Ascending aorta (tissue), 2 donors: ENCODE results near the gene MTF2. TPM values are rescaled to one million over a fixed set of nuclear protein-coding genes. Genes with fewer than 3 reads are reported as not detected.

ENCODE experiments used
- DNase-seq, 2 donors: peaks; one replicate each; pipeline ENCODE4 v3.0.0-alpha.2; 2019; ENCODE audit warnings: low spot score in 2 of 2
- H3K27ac ChIP-seq, 2 donors: fragments of 200-600 bp; sonication (generic); one replicate each; pipeline ENCODE4 v1.5.1; 2016 to 2017; ENCODE audit warnings: mild to moderate bottlenecking in 1 of 2
- H3K27me3 ChIP-seq: fragments of 200-600 bp; sonication (generic); one replicate; pipeline ENCODE4 v1.5.1; 2017
- H3K36me3 ChIP-seq, 2 donors: fragments of 200-600 bp; sonication (generic); one replicate each; pipeline ENCODE4 v1.5.1; 2016
- H3K4me1 ChIP-seq, 2 donors: fragments of 200-600 bp; sonication (generic); one replicate each; pipeline ENCODE4 v1.5.1; 2016 to 2017; ENCODE audit warnings: mild to moderate bottlenecking in 1 of 2
- H3K4me3 ChIP-seq, 2 donors: fragments of 200-600 bp; sonication (generic); one replicate each; pipeline ENCODE4 v1.5.1; 2016 to 2017; ENCODE audit warnings: mild to moderate bottlenecking in 1 of 2
- H3K9me3 ChIP-seq, 2 donors: fragments of 200-600 bp; sonication (generic); one replicate each; pipeline ENCODE4 v1.5.1; 2016
- CTCF ChIP-seq, 3 experiments: fragments of 200-600 bp in 2 of 3; fragments of 450-650 bp in 1 of 3; sonication (generic) in 2 of 3; IDR thresholded peaks; one replicate each; pipeline ENCODE4 v1.5.1; 2016 to 2019; ENCODE audit warnings: antibody characterized with exemption in 3 of 3, mild to moderate bottlenecking in 1 of 3, moderate library complexity in 1 of 3
- intact Hi-C: fragments of 100-400 bp; cut with DNase I; formaldehyde crosslinking; loops from one replicate; pipeline ENCODE4 v1.15.1; 2023
- total RNA-seq: library from RNA; depleted of rRNA; stranded (reverse); fragments of >200 nt; gene quantifications from one replicate; pipeline ENCODE4 v1.1.0, GENCODE V29; 2016

Gene MTF2
- total RNA-seq, 1 donor from 2014 or later = 2.3 TPM

GRCh38 chr1:93082313-93082712, 3.2 kb downstream of the MTF2 start:
- no peak for TF ChIP-seq CTCF (IDR thresholded peaks at IDR 0.05)
- DNase-seq = no peak
- intact Hi-C loops = no loop called here
- H3K4me1 ChIP-seq = peaks cover 0 to 16% of the 10 kb centered on the region in 2 donors
- no peaks in the 10 kb centered on the region for H3K27me3 ChIP-seq
- H3K36me3 ChIP-seq = peaks cover 0 to 3% of the 10 kb centered on the region in 2 donors
- H3K9me3 ChIP-seq = no peaks in the 10 kb centered on the region
- H3K27ac ChIP-seq = no peak overlapping the region
- no peak overlapping the region for H3K4me3 ChIP-seq

DNA sequence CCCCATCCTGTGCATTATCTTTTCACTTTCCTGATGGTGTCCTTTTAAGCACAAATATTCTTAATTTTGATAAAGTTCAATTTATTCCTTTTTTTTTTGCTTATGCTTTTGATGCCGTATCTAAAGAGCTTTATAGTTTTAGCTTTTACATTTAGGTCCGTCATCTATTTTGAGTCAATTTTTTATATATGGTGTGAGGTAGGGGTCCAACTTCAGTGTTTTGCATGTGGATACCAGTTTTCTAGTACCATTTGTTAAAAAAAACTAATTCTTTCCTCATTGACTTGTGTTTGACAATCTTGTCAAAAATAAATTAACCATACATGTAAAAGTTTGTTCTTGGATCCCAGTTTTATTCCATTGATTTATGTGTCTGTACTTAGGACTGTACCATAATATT, 4.9 kb downstream of the MTF2 start:
- no peak overlapping the region for H3K27ac ChIP-seq
- H3K36me3 ChIP-seq = peaks cover 0 to 3% of the 10 kb centered on the region in 2 donors
- no peak for DNase-seq
- peaks cover 0 to 14% of the 10 kb centered on the region in 2 donors for H3K4me1 ChIP-seq
- H3K4me3 ChIP-seq = no peak overlapping the region
- H3K27me3 ChIP-seq = no peaks in the 10 kb centered on the region
- no peak for TF ChIP-seq CTCF (IDR thresholded peaks at IDR 0.05)
- H3K9me3 ChIP-seq = no peaks in the 10 kb centered on the region
- intact Hi-C loops = no loop called here

DNA sequence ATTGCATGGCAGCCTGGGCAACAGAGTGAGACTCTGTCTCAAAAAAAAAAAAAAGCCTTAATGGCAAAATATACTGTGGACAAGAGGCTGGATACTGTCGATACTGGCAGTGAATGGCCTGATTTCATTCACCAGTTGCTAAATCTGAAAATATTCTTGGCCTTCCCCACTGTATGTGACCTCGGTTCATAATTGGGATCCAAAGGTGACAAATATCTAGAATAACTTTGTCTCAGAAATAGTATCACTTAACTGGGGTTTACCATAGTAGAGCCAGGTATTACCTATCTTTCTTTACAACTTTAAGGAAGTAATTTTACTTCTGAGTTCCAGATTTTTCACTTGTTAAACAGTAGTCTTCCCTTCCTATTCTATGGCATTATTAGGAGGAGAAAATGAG, 8.4 kb downstream of the MTF2 start:
- intact Hi-C loops = no loop called here
- Histone ChIP-seq H3K4me3 (no peak overlapping the region), H3K9me3 (no peaks in the 10 kb centered on the region), H3K36me3 (peaks cover 0 to 3% of the 10 kb centered on the region in 2 donors), H3K27ac (no peak overlapping the region), H3K4me1 (no peaks in the 10 kb centered on the region), H3K27me3 (no peaks in the 10 kb centered on the region)
- no peak for DNase-seq
- TF ChIP-seq CTCF (IDR thresholded peaks at IDR 0.05) = no peak

- Histone ChIP-seq H3K4me1 (no peaks in the 10 kb centered on the region), H3K27me3 (no peaks in the 10 kb centered on the region), H3K36me3 (no peaks in the 10 kb centered on the region), H3K27ac (no peak overlapping the region), H3K4me3 (no peak overlapping the region), H3K9me3 (no peaks in the 10 kb centered on the region)
- no peak for TF ChIP-seq CTCF (IDR thresholded peaks at IDR 0.05)
- intact Hi-C loops = no loop called here
- no peak for DNase-seq
Measured at GRCh38 chr1:93093332-93094006, 14.4 kb downstream of the MTF2 start.

- DNase-seq = no peak
- no peaks in the 10 kb centered on the region for H3K36me3 ChIP-seq
- no peaks in the 10 kb centered on the region for H3K27me3 ChIP-seq
- H3K9me3 ChIP-seq = no peaks in the 10 kb centered on the region
- H3K4me3 ChIP-seq = no peak overlapping the region
- intact Hi-C loops = no loop called here
- no peaks in the 10 kb centered on the region for H3K4me1 ChIP-seq
- no peak for TF ChIP-seq CTCF (IDR thresholded peaks at IDR 0.05)
- H3K27ac ChIP-seq = no peak overlapping the region
Measured at GRCh38 chr1:93095804-93096585, 16.9 kb downstream of the MTF2 start.
